Mucosa of stomach (tissue), 1 donor: Measurements from ENCODE around the gene NFE2L2.
"Not testable (repeated sequence)": the region's sequence is repeated elsewhere in the genome, so short reads cannot be mapped to it uniquely, and the experiment has no call there.

ENCODE experiments used
- H3K27me3 ChIP-seq: one replicate; pipeline ENCODE4 v1.7.0; 2013; ENCODE audit warnings: mild to moderate bottlenecking, low read length; ENCODE audit not compliant: control insufficient read depth, insufficient read depth
- H3K36me3 ChIP-seq: one replicate; pipeline ENCODE4 v1.7.0; 2013; ENCODE audit warnings: low read length; ENCODE audit not compliant: control insufficient read depth, insufficient read depth
- H3K4me1 ChIP-seq: one replicate; pipeline ENCODE4 v1.7.0; 2013; ENCODE audit warnings: mild to moderate bottlenecking, low read length; ENCODE audit not compliant: control insufficient read depth, insufficient read depth
- H3K4me3 ChIP-seq: one replicate; pipeline ENCODE4 v1.7.0; 2013; ENCODE audit warnings: low read length
- H3K9ac ChIP-seq: one replicate; pipeline ENCODE4 v1.7.0; 2013; ENCODE audit warnings: mild to moderate bottlenecking, low read length, moderate library complexity
- H3K9me3 ChIP-seq: one replicate; pipeline ENCODE4 v1.7.0; 2013; ENCODE audit warnings: mild to moderate bottlenecking, low read length, moderate library complexity; ENCODE audit not compliant: control insufficient read depth
- donor health status: Pancreatic carcinoma.

The NFE2L2 gene

DNA sequence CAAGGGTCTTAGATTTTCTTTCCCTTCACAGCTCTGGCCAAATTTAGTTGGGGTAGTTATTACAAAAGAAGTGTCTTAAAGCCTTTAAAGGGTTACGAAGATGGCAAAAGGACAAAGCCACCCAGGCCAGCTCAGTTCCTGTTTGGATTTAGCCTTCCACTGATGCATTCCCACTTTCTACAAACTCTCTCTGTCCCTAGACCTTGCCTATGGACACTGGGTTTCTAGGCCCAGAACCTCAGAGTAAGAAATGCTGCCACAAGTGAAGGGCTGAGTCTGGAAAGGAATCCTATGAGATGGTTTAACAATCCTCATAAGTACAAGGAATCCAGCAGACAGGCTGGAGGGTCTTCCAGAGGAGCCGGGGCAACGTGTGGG, 13.4 kb downstream of the NFE2L2 start:
- H3K4me3 ChIP-seq, result no peak overlapping the region
- H3K36me3 ChIP-seq, result no peaks in the 10 kb centered on the region
- no peaks in the 10 kb centered on the region for H3K9me3 ChIP-seq
- peak overlapping the region; percentile 3 for H3K9ac ChIP-seq
- peaks cover 66% of the 10 kb centered on the region for H3K4me1 ChIP-seq
- no peaks in the 10 kb centered on the region for H3K27me3 ChIP-seq

DNA sequence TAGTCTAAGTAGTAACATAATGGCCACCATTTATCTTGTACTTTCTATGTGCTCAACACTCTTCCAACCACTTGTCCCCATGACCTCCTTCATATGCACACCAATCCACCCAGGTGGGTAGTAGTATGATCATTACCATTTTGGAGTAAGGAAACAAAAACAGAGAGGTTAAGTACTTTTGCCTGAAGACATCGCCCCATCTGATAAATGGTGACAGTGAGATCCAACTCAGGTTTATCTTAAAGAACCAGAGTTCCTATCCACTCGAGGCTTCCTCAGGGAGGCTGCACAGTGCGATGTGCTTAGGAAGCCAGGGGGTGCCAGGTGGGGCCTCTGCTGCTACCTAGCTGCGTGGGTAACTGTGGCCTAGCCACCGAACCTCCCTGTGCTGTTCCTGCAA, 14.1 kb downstream of the NFE2L2 start:
- no peaks in the 10 kb centered on the region for H3K36me3 ChIP-seq
- no peak overlapping the region for H3K4me3 ChIP-seq
- no peak overlapping the region for H3K9ac ChIP-seq
- H3K9me3 ChIP-seq, result no peaks in the 10 kb centered on the region
- peaks cover 64% of the 10 kb centered on the region for H3K4me1 ChIP-seq
- H3K27me3 ChIP-seq, result no peaks in the 10 kb centered on the region

DNA sequence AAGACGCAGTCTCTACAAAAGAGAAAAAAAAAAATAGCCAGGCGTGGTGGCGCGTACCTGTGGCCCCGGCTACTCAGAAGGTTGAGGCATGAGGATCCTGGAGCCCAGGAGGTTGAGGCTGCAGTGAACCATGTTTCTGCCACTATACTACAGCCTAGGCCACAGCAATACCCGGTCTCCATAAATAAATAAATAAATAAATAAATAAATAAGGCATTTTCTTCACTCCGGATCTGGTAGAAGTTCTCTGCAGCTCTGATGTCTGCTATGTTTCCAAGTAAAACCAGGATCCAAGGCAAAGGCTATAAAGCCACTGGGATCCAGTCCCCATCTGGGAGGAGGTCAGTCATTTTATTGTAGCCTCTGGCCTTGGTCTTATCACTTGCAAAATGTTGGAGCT, 15.5 kb downstream of the NFE2L2 start:
- Histone ChIP-seq H3K4me3 (no peak overlapping the region), H3K27me3 (no peaks in the 10 kb centered on the region), H3K36me3 (no peaks in the 10 kb centered on the region), H3K9ac (no peak overlapping the region), H3K9me3 (no peaks in the 10 kb centered on the region), H3K4me1 (peaks cover 63% of the 10 kb centered on the region)

DNA sequence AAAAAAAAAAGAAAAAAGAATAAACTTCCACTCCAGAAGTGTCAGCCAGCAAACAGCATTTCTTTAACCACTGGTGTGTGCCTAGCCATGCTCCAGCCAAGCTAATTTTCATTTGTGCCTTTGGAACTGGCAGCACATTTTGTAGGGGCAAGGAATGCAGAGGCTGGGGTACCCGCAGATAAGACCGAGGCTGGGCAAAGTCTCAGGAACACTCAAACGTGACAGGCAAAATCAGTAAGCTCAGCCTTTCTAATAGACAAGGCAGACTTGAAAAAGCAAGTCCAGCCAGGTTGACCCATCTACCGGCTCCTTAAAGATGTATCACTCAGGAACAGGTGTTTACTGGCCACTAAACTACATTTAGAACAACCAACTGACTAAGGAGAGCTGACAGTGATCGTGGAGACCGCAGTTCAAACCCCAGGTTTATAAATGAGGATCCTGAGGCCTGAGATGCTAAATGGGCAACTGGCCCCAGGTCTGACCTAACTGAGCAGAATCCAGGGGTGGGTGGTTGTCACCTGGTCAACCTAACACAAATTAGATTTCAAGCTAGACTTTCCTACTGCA, 16.7 kb downstream of the NFE2L2 start:
- Histone ChIP-seq H3K9ac (no peak overlapping the region), H3K4me3 (no peak overlapping the region), H3K4me1 (peaks cover 63% of the 10 kb centered on the region), H3K9me3 (no peaks in the 10 kb centered on the region), H3K36me3 (no peaks in the 10 kb centered on the region), H3K27me3 (no peaks in the 10 kb centered on the region)

DNA sequence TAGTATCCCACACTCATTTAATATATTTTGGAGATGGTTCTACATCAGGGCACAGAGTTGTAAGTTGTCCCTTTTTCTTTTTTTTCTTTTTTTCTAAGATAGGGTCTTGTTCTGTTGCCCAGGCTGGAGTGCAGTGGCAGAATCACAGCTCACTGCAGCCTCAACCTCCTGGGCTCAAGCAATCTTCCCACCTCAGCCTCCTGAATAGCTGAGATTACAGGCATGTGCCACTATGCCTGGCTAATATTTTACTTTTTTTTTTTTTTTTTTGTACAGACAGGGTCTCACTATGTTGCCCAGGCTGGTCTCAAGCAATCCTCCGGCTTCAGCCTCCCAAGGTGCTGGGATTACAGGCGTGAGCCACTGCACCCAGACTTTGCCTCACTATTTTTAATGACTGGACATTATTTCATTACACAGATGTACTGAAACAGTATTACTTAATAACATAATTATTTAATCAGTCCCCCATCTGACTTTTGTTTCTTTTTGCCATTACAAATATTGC, 17.9 kb downstream of the NFE2L2 start:
- not testable (repeated sequence) for H3K9me3 ChIP-seq, H3K36me3 ChIP-seq, H3K9ac ChIP-seq, H3K27me3 ChIP-seq, H3K4me3 ChIP-seq
- peaks cover 69% of the 10 kb centered on the region for H3K4me1 ChIP-seq

DNA sequence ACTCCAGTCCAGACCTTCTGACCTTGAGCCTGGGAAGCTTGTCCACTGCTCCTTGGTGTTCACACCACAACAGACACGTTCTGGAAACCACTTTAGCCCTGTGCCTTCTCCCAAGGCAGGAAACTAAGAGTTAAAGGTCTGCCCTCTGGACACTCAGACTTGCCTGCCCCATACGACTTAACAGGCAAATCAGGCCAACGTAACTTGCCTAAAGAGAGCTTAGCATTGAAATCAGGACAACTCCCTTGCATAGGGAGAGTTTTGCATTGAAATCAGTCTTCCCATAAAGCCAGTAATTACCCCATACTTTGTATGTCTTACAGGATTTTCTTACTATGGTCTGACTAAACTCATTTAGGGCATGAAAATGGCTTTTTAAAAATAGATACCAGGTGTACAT, 18.5 kb downstream of the NFE2L2 start:
- Histone ChIP-seq H3K4me3 (no peak overlapping the region), H3K36me3 (no peaks in the 10 kb centered on the region), H3K9me3 (no peaks in the 10 kb centered on the region), H3K27me3 (no peaks in the 10 kb centered on the region), H3K4me1 (peaks cover 69% of the 10 kb centered on the region), H3K9ac (no peak overlapping the region)

DNA sequence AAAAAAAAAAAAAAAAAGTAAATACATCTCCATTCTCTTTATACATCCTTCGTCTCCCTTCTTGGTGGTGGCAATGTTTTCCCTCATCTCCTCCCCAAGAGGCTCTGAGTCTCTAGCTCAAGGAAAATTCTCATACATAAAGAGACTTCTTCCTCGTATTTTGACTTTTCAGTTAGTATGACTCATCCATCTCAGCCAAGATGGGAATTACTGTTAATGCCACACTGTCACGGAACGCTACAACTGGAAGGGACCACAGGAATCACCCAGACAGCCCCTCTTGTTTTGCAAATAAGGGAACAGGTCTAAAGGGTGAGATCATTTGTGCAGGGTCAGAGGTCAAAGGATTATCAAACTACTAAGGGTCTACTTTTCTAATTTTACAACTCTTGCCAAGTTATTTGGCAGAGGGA, 19.5 kb downstream of the NFE2L2 start:
- no peak overlapping the region for H3K4me3 ChIP-seq
- H3K9ac ChIP-seq, result no peak overlapping the region
- H3K4me1 ChIP-seq, result peaks cover 69% of the 10 kb centered on the region
- no peaks in the 10 kb centered on the region for H3K9me3 ChIP-seq
- no peaks in the 10 kb centered on the region for H3K36me3 ChIP-seq
- no peaks in the 10 kb centered on the region for H3K27me3 ChIP-seq

DNA sequence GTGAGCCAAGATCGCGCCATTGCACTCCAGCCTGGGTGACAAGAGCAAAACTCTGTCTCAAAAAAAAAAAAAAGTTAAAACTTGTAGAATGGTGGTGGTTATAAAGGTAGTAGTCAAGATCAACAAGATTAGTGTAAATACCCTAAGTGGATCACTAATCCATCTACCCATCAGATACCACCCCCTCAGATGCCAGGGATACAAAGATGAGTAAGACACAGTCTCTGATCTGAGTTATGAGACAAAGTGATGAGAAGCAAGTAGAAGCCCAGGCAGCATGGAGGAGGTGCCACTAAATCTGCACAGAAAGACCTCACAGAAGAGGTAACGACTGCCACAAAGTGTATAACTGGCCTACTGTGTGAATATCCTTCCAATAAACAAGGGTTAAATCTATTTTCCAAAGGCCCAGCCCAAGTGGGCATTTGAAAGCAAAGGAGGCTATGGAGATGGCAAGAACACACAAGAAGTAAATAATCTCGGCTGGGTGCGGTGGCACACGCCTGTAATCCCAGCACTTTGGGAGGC, 20.2 kb downstream of the NFE2L2 start:
- Histone ChIP-seq H3K4me3 (no peak overlapping the region), H3K9ac (no peak overlapping the region), H3K36me3 (no peaks in the 10 kb centered on the region), H3K4me1 (peaks cover 75% of the 10 kb centered on the region), H3K9me3 (no peaks in the 10 kb centered on the region), H3K27me3 (no peaks in the 10 kb centered on the region)

DNA sequence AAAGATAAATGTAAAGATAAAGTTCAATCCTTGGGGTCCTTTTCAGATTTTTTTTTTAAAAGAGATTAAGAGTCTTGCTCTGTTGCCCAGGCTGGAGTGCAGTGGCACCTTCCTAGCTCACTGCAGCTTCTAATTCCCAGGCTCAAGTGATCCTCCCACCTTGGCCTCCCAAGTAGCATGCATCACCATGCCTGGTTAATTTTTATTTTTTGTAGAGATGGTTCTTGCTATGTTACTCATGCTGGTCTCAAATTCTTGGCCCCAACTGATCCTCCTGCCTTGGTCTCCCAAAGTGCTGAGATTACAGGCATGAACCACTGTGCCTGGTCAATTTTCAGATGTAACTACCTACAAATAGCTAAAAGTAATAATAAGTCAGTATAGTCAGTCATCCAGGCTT, 21.1 kb downstream of the NFE2L2 start:
- no peaks in the 10 kb centered on the region for H3K9me3 ChIP-seq
- no peak overlapping the region for H3K9ac ChIP-seq
- no peak overlapping the region for H3K4me3 ChIP-seq
- H3K4me1 ChIP-seq, result peaks cover 74% of the 10 kb centered on the region
- H3K36me3 ChIP-seq, result no peaks in the 10 kb centered on the region
- H3K27me3 ChIP-seq, result no peaks in the 10 kb centered on the region

DNA sequence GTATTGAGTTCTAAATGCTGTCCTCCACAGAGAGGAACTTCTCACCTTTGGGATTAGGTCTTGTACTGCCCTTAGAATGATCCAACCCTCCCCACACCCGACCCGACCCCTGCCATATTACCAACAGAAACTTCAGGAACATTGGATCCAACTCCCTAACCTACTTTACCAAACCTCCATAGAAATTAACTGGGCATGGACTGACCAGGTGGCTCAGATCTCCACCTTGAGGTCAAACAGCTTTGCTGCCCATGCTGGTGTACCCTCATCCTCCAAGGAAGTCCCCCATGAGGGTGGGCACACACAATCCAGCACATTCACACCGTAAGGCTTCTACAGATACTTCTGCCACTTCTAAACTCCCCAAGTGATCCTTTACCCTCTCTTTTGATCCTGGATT, 21.5 kb downstream of the NFE2L2 start:
- no peak overlapping the region for H3K4me3 ChIP-seq
- peaks cover 75% of the 10 kb centered on the region for H3K4me1 ChIP-seq
- peak overlapping the region; percentile 46 for H3K9ac ChIP-seq

DNA sequence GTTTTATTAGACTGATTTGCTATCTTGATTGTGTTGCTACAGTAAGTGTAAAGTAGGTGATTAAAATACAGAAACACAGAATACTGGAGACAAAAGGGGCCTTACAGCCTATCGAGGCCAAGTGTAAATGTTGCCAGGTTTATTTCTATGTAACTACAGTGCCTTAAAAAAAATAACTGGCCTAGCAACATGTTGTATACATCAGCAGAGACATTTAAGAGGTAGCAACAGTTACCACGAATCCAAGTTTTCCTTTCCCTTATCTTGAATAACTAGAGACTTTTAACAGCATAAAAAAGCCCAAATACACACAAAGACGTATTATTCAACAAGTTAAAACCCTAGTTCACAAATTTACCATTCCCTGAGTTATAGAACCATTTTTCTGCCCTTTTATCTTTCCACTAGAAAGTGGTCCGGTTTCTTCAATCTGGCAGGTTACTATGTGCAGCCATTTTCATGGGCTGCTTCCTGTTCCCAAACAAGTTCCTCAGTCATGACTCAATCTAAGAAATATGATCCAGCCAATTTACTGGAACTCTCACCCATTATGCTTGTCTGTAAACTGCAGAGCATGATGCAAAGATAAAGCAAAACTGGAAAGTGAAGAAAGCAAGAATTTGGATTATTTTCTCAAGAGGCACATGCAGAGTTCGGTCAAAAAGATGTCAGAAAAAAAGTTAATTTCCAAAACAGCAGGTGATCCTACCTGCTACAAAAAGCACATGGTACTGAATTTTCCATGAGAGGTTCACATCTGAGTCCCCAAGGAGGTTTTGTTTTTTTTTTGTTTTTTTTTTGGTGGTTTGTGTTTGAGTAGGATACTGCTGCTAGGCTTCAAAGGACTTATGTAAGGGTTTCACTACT, 22.2 kb downstream of the NFE2L2 start:
- Histone ChIP-seq H3K9me3 (no peaks in the 10 kb centered on the region), H3K4me1 (peaks cover 77% of the 10 kb centered on the region), H3K4me3 (no peak overlapping the region), H3K27me3 (no peaks in the 10 kb centered on the region), H3K36me3 (no peaks in the 10 kb centered on the region), H3K9ac (peak overlapping the region; percentile 46)

More for the DNA sequence above, 21.5 kb downstream of the NFE2L2 start:
- Histone ChIP-seq H3K9me3 (no peaks in the 10 kb centered on the region), H3K27me3 (no peaks in the 10 kb centered on the region), H3K36me3 (no peaks in the 10 kb centered on the region)

DNA sequence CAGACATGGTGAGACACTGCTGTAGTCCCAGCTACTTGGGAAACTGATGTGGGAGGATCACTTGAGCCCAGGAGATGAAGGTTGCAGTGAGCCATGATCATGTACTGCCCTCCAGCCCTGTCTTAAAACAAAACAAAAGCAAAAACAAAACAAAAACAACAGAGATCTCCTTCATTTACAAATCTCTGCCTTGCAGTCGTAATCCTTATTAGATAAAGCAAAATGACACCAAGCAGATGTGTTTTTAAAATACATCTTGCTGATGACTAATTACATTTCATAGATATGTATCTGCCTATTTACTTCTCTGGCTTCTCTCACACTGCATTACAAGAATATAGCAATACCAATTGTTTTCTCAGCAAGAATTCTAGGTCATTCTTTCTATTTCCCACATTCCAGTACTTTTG, 22.8 kb downstream of the NFE2L2 start:
- no peaks in the 10 kb centered on the region for H3K9me3 ChIP-seq
- no peaks in the 10 kb centered on the region for H3K27me3 ChIP-seq
- peaks cover 77% of the 10 kb centered on the region for H3K4me1 ChIP-seq
- H3K4me3 ChIP-seq, result no peak overlapping the region
- no peaks in the 10 kb centered on the region for H3K36me3 ChIP-seq
- H3K9ac ChIP-seq, result no peak overlapping the region
